Sigmoid colon (tissue), 7 donors: ENCODE results near the gene NIPAL1. TPM values are rescaled to one million over a fixed set of nuclear protein-coding genes. Genes with fewer than 3 reads are reported as not detected.
"Not testable (repeated sequence)": the region's sequence is repeated elsewhere in the genome, so short reads cannot be mapped to it uniquely, and the experiment has no call there.

Experiments used
- DNase-seq: peaks from one replicate; pipeline ENCODE4 v3.0.0-alpha.2; 2019
- H3K27ac ChIP-seq, 4 donors: fragments of 200-600 bp; sonication (generic); one replicate each; pipeline ENCODE4 v1.5.1; 2016 to 2019; ENCODE audit warnings: mild to moderate bottlenecking in 1 of 4
- H3K27me3 ChIP-seq, 3 donors: fragments of 200-600 bp; sonication (generic); one replicate each; pipeline ENCODE4 v1.5.1; 2019; ENCODE audit warnings: mild to moderate bottlenecking in 1 of 3
- H3K36me3 ChIP-seq, 4 donors: fragments of 200-600 bp; sonication (generic); one replicate each; pipeline ENCODE4 v1.5.1; 2016 to 2019
- H3K4me1 ChIP-seq, 4 donors: fragments of 200-600 bp; sonication (generic); one replicate each; pipeline ENCODE4 v1.5.1; 2017 to 2019
- H3K4me3 ChIP-seq, 4 donors: fragments of 200-600 bp; sonication (generic); one replicate each; pipeline ENCODE4 v1.5.1; 2017 to 2019; ENCODE audit warnings: mild to moderate bottlenecking in 2 of 4, moderate library complexity in 1 of 4
- H3K9me3 ChIP-seq, 4 donors: fragments of 200-600 bp in 3 of 4; sonication (generic) in 3 of 4; one replicate each; pipeline versions ENCODE4 v1.5.1 to v1.6.1; 2013 to 2019
- EP300 ChIP-seq, 4 donors: sonication (generic); formaldehyde crosslinking; IDR thresholded peaks; one replicate each; pipeline ENCODE4 v1.6.1; 2017; ENCODE audit warnings: antibody characterized with exemption in 4 of 4
- POLR2A ChIP-seq, 2 donors: fragments of 450-650 bp; IDR thresholded peaks; one replicate each; pipeline ENCODE4 v1.6.1; 2016; ENCODE audit warnings: antibody characterized with exemption in 2 of 2, mild to moderate bottlenecking in 2 of 2, moderate library complexity in 2 of 2
- POLR2AphosphoS5 ChIP-seq, 4 donors: sonication (generic); formaldehyde crosslinking; IDR thresholded peaks; one replicate each; pipeline ENCODE4 v1.6.1; 2017; ENCODE audit warnings: antibody characterized with exemption in 4 of 4
- WGBS, 2 donors: extraction: QIAGEN DNeasy Blood & Tissue Kit; methylation state at CpG; one replicate each; pipeline ENCODE4 v1.1.7; 2013; 5-methylcytosine and 5-hydroxymethylcytosine counted together
- intact Hi-C: fragments of 100-400 bp; cut with DNase I; formaldehyde crosslinking; loops from one replicate; pipeline ENCODE4 v1.15.1; 2023
- polyA plus RNA-seq, 3 donors: library from polyadenylated mRNA; stranded (reverse); fragments of 200-250 nt; gene quantifications; one replicate each; pipeline ENCODE4 v1.2.3, GENCODE V29; 2013
- total RNA-seq, 4 donors: library from RNA; depleted of rRNA; stranded (reverse); fragments of >200 nt; gene quantifications; one replicate each; pipeline ENCODE4 v1.1.0, GENCODE V29; 2016
- TF ChIP-seq, protein P1 (sequence below), 4 experiments: fragments of 450-650 bp in 3 of 4; fragments of 200-600 bp in 1 of 4; IDR thresholded peaks; one replicate each; pipeline ENCODE4 v1.5.1; 2016 to 2019; ENCODE audit warnings: antibody characterized with exemption in 4 of 4, mild to moderate bottlenecking in 3 of 4, moderate library complexity in 2 of 4
- donor health status: healthy with polysubstance abuse.
- donor health status: Bipolar disorder and iron deficiency.
- donor health status: healthy.

The NIPAL1 gene
- total and polyA plus RNA-seq, 7 donors = 0.33 to 8.6 (median 3.3) TPM; not detected in 1

DNA sequence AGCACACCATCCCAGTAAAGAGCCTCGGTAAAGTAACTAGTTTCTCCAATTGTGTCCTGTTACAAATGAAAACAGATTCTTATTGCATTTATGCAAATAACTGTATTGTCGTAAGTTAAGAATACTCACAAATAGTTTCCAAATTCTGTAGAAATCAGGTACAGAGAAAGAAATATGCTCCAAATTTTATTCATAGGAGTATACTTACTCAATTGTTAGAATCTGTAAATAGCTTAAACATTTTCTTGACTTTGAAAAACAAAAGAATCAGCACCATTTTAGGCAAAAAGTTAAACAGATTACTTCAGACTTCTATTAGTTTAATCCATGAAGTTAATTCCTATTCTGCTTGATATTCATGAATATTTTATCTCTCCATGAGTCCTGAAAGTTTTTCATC lies 10.8 kb upstream of the NIPAL1 start:
- Histone ChIP-seq H3K4me3 (no peak overlapping the region), H3K36me3 (no peaks in the 10 kb centered on the region), H3K4me1 (no peaks in the 10 kb centered on the region), H3K27me3 (no peaks in the 10 kb centered on the region), H3K27ac (no peak overlapping the region), H3K9me3 (peaks cover 0 to 2% (median 0%) of the 10 kb centered on the region in 4 donors)
- WGBS, 2 donors = 97 to 99% methylated on average over 2 of the region's 2 CpGs
- no peak for DNase-seq
- intact Hi-C loops = no loop called here
- TF ChIP-seq EP300 (IDR thresholded peaks at IDR 0.05) = no peak
- TF ChIP-seq POLR2AphosphoS5 (IDR thresholded peaks at IDR 0.05) = no peak
- TF ChIP-seq POLR2A (IDR thresholded peaks at IDR 0.05) = no peak
- TF ChIP-seq, protein P1, sequence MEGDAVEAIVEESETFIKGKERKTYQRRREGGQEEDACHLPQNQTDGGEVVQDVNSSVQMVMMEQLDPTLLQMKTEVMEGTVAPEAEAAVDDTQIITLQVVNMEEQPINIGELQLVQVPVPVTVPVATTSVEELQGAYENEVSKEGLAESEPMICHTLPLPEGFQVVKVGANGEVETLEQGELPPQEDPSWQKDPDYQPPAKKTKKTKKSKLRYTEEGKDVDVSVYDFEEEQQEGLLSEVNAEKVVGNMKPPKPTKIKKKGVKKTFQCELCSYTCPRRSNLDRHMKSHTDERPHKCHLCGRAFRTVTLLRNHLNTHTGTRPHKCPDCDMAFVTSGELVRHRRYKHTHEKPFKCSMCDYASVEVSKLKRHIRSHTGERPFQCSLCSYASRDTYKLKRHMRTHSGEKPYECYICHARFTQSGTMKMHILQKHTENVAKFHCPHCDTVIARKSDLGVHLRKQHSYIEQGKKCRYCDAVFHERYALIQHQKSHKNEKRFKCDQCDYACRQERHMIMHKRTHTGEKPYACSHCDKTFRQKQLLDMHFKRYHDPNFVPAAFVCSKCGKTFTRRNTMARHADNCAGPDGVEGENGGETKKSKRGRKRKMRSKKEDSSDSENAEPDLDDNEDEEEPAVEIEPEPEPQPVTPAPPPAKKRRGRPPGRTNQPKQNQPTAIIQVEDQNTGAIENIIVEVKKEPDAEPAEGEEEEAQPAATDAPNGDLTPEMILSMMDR (IDR thresholded peaks at IDR 0.05) = no peak

DNA sequence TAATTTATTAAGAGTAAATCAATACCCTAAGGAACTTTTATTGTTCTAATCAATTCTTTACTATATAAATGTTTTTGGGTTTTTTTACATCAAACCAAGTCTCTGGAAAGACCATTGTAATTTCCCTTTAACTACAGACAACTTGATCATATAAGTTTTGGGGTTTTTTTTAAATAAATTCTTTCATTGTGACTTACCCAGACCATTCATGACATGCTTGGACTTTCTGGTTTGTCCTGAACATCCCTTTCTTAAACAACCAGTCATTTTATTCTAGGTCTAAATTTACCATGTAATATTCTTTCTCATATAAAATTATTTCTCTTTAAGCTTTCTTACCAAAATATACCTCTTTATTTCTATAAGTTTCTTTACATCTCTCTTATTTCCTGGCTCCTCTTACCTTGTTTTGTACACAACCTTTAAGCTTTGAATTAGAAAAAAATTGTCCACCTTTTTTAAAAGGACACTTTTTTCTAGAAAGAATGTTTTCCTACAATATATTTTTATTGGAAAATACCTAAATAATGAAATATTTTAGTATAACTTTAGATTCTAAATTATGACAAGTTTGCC lies 8.5 kb upstream of the NIPAL1 start:
- DNase-seq = no peak
- Histone ChIP-seq H3K9me3 (peaks cover 0 to 2% (median 0%) of the 10 kb centered on the region in 4 donors), H3K27me3 (no peaks in the 10 kb centered on the region), H3K27ac (no peak overlapping the region), H3K4me1 (no peaks in the 10 kb centered on the region), H3K4me3 (no peak overlapping the region), H3K36me3 (no peaks in the 10 kb centered on the region)
- intact Hi-C loops = no loop called here
- no peak for TF ChIP-seq EP300 (IDR thresholded peaks at IDR 0.05)
- TF ChIP-seq, protein P1 (IDR thresholded peaks at IDR 0.05) = no peak
- no peak for TF ChIP-seq POLR2A (IDR thresholded peaks at IDR 0.05)
- no peak for TF ChIP-seq POLR2AphosphoS5 (IDR thresholded peaks at IDR 0.05)

DNA sequence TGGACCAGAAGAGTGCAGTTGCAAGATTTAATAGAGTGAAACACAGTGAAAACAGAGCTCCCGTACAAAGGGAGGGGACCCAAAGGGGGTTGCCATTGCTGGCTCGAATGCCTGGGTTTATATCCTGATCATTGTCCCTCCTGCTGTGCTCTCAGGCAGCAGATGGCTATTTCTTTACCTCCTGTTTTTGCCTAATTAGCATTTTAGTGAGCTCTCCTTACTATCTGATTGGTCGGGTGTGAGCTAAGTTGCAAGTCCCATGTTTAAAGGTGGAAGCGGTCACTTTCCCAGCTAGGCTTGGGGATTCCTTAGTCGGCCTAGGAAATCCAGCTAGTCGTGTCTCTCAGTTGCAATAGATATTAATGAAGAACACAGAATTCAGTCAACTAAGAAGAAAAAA lies 5.7 kb upstream of the NIPAL1 start:
- H3K4me1 ChIP-seq, intact Hi-C loops, H3K4me3 ChIP-seq, H3K9me3 ChIP-seq, H3K36me3 ChIP-seq, DNase-seq, H3K27ac ChIP-seq, H3K27me3 ChIP-seq: not testable (repeated sequence)
- WGBS, 2 donors = 86 to 87% methylated on average over 6 of the region's 6 CpGs

DNA sequence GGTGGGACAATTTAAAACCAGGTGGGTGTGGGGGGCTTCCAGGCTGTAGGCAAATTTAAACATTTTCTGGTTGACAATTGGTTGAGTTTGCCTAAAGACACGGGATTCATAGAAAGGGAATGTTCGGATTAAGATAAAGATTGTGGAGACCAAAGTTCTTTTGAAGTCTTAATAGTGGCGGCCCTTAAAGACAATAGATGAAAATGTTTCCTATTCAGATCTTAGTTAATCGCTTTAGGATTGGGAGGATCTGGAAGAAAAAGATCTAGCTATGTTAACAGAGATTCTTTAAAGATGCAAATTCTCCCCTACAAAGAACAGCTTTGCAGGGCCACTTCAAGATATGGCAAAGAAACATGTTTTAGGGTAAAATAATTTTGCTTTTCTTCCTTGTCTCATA lies 4.8 kb upstream of the NIPAL1 start:
- H3K27ac ChIP-seq = no peak overlapping the region
- WGBS, 2 donors = 96 to 97% methylated on average over 4 of the region's 4 CpGs
- peaks cover 0 to 1% (median 0%) of the 10 kb centered on the region in 3 donors for H3K27me3 ChIP-seq
- H3K4me3 ChIP-seq = no peak overlapping the region
- intact Hi-C loops = no loop called here
- no peaks in the 10 kb centered on the region for H3K36me3 ChIP-seq
- no peak for DNase-seq
- H3K4me1 ChIP-seq = peaks cover 0 to 9% (median 6%) of the 10 kb centered on the region in 4 donors
- TF ChIP-seq POLR2A (IDR thresholded peaks at IDR 0.05) (no peak), POLR2AphosphoS5 (IDR thresholded peaks at IDR 0.05) (no peak)
- TF ChIP-seq, protein P1 (IDR thresholded peaks at IDR 0.05) = no peak
- H3K9me3 ChIP-seq = no peaks in the 10 kb centered on the region

DNA sequence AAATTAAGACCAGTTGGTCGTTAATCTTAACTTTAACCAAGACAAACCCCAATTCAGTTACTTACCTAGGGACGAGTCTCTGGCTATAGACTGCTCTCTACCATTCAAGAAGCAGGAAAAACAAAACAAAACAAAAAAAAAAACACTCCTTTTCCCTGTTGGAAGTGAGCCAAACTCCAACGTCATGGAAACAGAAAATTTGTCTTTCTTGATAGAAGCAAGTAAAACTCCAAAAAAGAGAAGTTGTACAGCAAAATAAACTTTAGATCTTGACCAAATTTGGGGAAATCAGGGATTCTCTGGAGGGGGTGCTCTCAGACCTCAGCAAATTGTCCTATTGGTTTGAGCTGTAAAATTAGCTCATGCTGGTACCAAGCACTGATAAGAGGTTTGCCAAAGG lies 3.7 kb upstream of the NIPAL1 start:
- 42 to 57% methylated on average over 3 of the region's 3 CpGs for WGBS, 2 donors
- TF ChIP-seq, protein P1 (IDR thresholded peaks at IDR 0.05) = no peak
- TF ChIP-seq EP300 (IDR thresholded peaks at IDR 0.05) (no peak), POLR2AphosphoS5 (IDR thresholded peaks at IDR 0.05) (no peak)
- H3K9me3 ChIP-seq = no peaks in the 10 kb centered on the region
- H3K27me3 ChIP-seq = peaks cover 0 to 10% (median 3%) of the 10 kb centered on the region in 3 donors
- no peak for DNase-seq
- intact Hi-C loops = no loop called here
- H3K36me3 ChIP-seq = no peaks in the 10 kb centered on the region
- no peak overlapping the region for H3K4me3 ChIP-seq
- no peak overlapping the region for H3K27ac ChIP-seq
- H3K4me1 ChIP-seq = peaks cover 0 to 17% (median 13%) of the 10 kb centered on the region in 4 donors
